ENCODE results near the gene MPDU1.

The MPDU1 gene

DNA sequence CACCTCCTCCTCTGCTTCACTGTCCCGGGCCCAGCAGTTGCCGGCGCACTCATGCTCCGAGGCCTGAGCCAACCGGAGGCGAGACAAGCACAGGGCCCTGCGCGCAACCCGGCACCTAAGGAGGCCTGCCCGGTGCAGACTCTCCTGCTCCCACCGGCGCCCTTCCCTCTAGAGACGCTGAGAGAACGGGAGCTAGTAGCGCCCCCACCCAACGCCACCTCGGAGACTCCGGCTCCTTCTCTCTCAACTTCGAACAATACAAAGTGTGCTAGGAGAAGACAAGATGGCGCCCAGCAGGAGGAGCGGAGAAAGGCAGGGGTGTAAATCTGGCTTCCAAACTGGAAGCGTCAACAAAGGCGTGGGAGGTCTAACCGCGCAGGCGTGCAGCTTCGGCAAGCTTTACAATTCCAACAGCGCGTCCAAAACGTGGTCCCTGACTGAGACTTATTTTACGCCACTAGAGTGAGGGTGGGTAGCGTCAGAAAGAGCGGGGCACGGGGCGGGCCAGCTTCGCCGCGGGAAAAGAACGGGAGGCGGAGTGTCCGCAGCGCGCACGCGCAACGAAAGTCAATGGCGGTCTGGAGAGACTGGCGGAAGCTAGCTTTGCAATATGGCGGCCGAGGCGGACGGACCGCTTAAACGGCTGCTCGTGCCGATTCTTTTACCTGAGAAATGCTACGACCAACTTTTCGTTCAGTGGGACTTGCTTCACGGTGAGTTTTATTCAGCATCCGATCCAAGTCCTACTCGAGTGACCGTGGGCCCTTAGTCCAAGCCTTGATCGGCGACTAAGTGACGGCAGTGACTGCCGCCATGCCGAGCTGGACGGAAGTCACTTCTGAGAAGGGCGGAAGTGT is at the start of gene MPDU1:
MPDU1 (plus strand) TSS at position 600 of the 857 bp plus-strand sequence; CDS start at position 611, 11 bp downstream.
- peak; percentile 98 for DNase-seq (ENCODE audit: low spot score)

GRCh38 chr17:7538050-7538449 is 45.6 kb upstream of the MPDU1 start:
- no peak for DNase-seq (ENCODE audit: low spot score)

- DNase-seq (ENCODE audit: low spot score): no peak
Measured at GRCh38 chr17:7538891-7539545, 44.6 kb upstream of the MPDU1 start.

DNA sequence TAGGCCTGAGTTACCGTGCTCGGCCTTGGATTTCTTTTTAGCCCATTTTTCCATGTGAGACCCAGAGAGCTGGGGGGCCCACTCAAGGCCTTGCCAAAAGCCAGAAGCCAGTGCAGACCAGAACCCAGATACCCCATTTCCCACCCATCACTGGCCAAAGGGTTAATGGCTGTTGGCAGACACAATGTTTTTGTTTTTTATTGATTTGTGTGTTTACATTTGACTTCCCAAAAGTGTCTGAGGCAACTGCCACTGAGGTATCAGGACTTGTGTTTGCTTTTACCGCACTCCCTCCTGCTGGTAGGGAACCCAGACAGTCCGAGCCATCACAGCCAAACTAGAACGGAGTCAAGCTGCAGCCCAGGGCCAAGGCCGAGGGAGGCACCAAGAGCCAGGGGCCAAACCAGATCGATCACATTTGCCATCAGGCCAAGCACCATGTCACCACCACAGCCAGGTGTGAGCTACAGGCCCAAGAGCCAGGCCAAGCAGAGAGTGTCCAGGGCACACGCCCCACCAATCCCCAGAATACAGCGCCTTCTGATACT is 42.5 kb upstream of the MPDU1 start:
- no peak for DNase-seq (ENCODE audit: low spot score)

DNA sequence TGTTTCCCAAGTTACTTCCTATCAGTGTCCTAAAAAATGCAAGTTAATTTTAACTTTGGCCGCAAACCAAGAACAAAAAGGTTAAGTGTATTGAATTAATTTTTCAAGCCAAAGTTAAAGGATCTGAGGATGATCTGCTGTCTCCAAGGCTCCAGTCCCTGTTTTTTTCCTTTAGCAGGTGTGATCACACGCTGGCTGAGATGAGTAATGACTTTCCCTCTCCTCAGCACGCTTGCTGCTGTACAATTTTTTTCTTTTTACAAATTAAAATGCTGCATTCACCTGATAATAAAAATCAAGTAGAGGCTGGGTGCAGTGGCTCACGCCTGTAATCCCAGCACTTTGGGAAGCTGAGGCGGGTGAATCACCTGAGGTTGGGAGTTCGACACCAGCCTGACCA is 38.7 kb upstream of the MPDU1 start:
- no peak for DNase-seq (ENCODE audit: low spot score)

DNA sequence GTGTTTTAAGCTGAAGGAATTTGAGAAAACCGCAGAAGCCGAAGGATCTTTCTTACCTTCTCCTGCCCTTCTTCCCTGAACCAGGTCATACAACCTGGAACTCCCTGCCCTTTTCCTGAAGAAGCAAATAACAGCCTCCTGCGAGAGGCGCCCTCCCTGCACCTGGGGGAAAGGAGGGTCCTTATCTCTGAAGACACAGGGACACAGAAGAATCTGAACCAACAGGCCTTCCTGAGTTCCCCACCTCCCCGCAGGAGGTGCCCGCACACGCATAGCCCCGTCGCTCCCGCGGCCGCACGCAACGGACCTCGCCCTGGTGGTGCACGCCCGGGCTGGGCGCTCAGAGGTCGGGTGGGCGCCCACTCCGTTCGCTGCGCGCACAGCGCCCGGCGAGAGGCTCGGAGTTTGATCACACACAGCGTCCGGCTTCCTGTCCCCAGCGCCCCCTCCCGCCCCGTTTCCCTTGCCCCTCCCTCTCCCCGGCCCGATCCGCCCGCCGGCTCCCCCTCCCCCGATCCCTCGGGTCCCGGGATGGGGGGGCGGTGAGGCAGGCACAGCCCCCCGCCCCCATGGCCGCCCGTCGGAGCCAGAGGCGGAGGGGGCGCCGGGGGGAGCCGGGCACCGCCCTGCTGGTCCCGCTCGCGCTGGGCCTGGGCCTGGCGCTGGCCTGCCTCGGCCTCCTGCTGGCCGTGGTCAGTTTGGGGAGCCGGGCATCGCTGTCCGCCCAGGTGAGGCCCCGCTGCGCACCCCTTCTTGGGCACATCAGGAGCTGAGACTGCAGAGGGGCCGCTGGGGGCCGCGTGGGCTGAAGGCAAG is 34.9 kb upstream of the MPDU1 start, which contains the start of gene TNFSF12:
TNFSF12 (plus strand) TSS at position 474 of the 816 bp plus-strand sequence; CDS start at position 570, 96 bp downstream.
- peak; percentile 80 for DNase-seq (ENCODE audit: low spot score)

GRCh38 chr17:7549401-7550055 is 34.1 kb upstream of the MPDU1 start:
- DNase-seq (ENCODE audit: low spot score): no peak

DNA sequence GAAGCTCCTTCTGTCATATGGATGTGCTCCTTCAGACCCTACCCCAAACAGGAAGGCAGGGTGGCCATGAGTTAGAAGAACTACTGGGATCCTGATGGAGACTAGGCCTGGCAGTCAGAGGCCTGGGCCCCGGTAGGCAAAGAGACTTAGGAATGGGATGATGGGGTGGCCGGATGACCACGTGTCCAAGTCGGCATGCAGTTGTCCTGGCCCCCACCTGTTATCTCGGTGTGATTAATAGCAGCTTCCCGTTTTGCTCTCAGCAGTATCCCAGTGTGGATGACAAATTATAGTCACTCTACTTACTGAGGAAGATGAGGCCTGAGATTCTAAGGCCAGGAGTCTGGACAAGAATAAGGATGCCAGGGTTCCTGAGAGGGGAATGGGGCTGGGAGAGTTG is 33.3 kb upstream of the MPDU1 start:
- DNase-seq (ENCODE audit: low spot score): no peak

GRCh38 chr17:7551396-7551795 is 32.3 kb upstream of the MPDU1 start:
- no peak for DNase-seq (ENCODE audit: low spot score)

DNA sequence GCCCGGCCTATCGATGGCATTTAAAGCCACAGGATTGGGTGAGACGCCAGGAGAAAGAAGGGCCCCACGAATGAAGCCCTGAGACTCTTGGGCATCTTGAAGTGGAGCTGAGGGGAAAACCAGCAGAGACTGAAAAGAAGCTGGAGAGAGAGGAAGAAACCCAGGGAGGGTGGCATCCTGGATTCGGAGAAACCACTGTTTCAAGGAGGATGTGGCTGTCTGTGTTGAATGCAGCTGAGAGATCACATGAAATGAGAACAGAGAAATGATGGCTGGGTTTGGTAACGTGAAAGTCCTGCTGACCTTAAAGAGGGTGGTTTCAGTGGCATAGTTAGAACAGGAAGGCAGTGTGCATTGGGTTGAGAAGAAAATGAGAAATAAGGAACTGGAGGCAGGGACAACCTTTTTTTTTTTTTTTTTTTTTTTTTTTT is 31.0 kb upstream of the MPDU1 start:
- no peak for DNase-seq (ENCODE audit: low spot score)

DNA sequence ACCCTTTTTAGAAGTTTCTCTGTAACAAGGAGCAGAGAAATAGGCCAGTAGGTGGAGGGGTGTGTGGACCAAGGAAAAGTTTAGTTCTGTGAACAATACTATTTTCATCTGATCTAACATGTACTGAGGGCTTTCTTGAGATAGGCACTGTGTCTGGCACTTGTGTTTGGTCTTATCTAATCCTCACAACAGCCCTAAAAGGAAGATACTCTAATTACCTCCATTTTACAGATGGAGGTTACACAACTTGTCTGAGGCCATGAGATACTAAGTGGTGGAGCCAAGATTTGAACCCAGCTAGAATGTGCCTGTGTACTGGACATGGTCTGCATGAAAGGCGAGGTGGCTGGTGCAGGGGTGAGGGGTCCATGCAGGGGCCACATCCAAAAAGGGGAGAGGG is 30.3 kb upstream of the MPDU1 start:
- DNase-seq (ENCODE audit: low spot score): no peak

DNA sequence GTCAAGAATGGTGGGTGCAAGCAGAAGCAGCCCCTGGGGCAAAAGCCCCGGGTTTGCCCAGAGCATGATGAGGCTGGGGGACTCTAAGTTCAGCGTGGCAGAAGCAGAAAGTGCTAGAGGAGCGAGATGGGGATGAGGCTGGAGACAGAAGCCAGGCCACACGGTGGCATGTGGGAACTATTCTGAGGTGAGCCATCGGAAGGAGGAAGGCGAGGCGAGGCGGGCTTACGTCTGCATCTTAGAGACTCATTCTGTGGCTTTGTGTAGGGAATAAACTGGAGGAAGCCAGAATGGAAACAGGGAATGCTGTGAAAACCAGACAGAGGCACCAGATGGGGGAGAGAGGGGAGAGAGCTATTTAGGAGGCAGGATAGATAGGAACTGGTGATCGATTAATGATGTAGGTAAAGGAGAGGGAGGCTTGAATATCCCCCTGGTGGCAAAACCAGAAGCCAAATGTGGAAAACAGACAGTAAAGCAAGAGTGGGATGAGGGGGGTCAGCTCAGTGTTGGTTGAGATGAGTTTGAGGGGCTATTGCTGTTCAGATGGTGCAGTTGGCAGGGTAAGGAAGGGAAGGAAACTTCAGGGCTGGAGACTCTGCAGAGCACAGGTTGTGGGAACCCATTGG is 28.2 kb upstream of the MPDU1 start:
- DNase-seq (ENCODE audit: low spot score): no peak

- DNase-seq (ENCODE audit: low spot score): no peak
Measured at GRCh38 chr17:7556627-7557026, 27.0 kb upstream of the MPDU1 start.

- no peak for DNase-seq (ENCODE audit: low spot score)
Measured at GRCh38 chr17:7557147-7557764, 26.4 kb upstream of the MPDU1 start.

DNA sequence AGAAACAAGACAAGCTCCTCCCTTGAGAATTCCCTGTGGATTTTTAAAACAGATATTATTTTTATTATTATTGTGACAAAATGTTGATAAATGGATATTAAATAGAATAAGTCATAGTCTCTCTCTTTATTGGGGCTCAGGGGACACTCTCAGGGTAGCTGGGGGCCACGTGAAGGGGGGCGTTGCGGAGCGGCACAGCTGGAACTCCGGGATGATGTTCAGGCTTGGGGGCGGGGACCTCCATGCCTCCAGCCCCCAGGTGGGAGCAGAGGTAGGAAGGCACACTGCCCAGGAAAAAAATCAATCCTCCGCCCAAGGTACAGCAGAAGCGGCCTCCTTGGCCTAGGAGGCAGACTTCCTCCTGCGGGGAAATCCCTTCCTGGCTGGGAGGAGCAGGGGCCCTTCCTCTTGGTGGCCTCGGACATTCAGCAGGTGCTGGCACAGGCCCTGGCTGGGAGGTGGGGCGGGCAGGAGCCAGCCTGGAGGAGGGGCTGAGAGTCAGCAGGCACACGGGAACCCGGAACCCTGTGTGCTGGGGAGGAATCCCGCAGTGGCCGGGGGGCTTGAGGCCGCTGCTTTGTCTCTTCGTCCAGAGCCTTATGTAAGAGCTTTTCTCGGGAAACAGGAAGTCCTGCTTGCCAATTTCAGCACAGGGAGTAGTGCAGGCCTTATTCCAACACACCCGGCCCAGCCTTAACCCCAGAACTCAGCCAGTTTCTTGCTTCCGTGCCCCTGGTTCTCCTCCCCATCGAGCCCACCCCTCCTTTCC is 25.7 kb upstream of the MPDU1 start:
- DNase-seq (ENCODE audit: low spot score): peak; percentile 89

DNA sequence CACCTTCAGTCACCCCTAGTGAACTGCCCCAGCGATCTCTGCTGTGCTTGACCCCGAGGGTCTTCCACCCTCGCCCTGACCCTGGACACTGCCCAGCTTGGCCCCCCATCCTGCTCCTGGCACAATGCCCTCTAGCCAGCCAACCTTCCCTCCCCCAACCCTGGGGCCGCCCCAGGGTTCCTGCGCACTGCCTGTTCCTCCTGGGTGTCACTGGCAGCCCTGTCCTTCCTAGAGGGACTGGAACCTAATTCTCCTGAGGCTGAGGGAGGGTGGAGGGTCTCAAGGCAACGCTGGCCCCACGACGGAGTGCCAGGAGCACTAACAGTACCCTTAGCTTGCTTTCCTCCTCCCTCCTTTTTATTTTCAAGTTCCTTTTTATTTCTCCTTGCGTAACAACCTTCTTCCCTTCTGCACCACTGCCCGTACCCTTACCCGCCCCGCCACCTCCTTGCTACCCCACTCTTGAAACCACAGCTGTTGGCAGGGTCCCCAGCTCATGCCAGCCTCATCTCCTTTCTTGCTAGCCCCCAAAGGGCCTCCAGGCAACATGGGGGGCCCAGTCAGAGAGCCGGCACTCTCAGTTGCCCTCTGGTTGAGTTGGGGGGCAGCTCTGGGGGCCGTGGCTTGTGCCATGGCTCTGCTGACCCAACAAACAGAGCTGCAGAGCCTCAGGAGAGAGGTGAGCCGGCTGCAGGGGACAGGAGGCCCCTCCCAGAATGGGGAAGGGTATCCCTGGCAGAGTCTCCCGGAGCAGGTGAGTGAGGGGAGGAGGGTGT is 24.9 kb upstream of the MPDU1 start, which contains the start of gene TNFSF13:
TNFSF13 (plus strand) TSS at position 207 of the 776 bp plus-strand sequence; CDS start at position 497, 290 bp downstream.
- no peak for DNase-seq (ENCODE audit: low spot score)

- DNase-seq (ENCODE audit: low spot score): no peak
Measured at GRCh38 chr17:7559320-7560171, 24.1 kb upstream of the MPDU1 start.
